GM10248 (cell line): ENCODE results near the gene PGAM2.

Source experiments
- CTCF ChIA-PET: fragments of 300-600 bp; sonication (Branson Sonifier 250); formaldehyde crosslinking; extraction: SDS; loops from one replicate; lab custom pipeline; 2021; ENCODE audit warnings: antibody characterized with exemption; lab: Yijun Ruan, JAX
- POLR2A ChIA-PET: fragments of 350-650 bp; sonication (Branson Sonifier 250); formaldehyde crosslinking; extraction: SDS; loops from one replicate; lab custom pipeline; 2020; ENCODE audit warnings: antibody characterized with exemption; lab: Yijun Ruan, JAX
- DNase-seq: peaks from one replicate; pipeline ENCODE4 v3.0.0; 2012; ENCODE audit errors: extremely low spot score
- TF ChIP-seq, protein P1 (sequence below): IDR thresholded peaks from 2 replicates; pipeline ENCODE4 v1.5.1; 2012; ENCODE audit warnings: mild to moderate bottlenecking, low read depth; ENCODE audit errors: extremely low read depth, missing control alignments, control extremely low read depth

Gene PGAM2

DNA sequence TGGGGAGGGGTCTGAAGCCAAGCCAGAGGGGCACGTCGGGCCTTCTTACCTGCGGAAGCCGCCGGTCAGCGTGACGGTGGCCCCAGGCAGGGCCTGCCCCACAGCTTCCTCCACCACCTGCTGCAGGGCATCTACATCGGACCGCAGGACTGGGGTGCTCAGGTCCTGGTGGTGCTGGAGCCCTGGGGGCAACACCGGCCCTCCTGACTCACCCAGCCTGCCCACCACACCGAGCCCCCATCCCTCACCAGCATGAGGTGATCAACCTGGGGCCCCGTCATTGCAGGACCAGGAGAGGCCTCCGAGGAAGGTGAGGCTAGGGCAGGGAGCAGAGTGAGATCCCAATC lies 9.0 kb upstream of the PGAM2 start:
- DNase-seq = no peak
- ChIA-PET POLR2A (no interaction called here), CTCF (interaction anchor here (1.3 kb wide), 1 partner anchor 9 kb away, joined by 7 read pairs; the partner anchor contains the start of gene PGAM2)
- TF ChIP-seq, protein P1, sequence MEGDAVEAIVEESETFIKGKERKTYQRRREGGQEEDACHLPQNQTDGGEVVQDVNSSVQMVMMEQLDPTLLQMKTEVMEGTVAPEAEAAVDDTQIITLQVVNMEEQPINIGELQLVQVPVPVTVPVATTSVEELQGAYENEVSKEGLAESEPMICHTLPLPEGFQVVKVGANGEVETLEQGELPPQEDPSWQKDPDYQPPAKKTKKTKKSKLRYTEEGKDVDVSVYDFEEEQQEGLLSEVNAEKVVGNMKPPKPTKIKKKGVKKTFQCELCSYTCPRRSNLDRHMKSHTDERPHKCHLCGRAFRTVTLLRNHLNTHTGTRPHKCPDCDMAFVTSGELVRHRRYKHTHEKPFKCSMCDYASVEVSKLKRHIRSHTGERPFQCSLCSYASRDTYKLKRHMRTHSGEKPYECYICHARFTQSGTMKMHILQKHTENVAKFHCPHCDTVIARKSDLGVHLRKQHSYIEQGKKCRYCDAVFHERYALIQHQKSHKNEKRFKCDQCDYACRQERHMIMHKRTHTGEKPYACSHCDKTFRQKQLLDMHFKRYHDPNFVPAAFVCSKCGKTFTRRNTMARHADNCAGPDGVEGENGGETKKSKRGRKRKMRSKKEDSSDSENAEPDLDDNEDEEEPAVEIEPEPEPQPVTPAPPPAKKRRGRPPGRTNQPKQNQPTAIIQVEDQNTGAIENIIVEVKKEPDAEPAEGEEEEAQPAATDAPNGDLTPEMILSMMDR = no peak

DNA sequence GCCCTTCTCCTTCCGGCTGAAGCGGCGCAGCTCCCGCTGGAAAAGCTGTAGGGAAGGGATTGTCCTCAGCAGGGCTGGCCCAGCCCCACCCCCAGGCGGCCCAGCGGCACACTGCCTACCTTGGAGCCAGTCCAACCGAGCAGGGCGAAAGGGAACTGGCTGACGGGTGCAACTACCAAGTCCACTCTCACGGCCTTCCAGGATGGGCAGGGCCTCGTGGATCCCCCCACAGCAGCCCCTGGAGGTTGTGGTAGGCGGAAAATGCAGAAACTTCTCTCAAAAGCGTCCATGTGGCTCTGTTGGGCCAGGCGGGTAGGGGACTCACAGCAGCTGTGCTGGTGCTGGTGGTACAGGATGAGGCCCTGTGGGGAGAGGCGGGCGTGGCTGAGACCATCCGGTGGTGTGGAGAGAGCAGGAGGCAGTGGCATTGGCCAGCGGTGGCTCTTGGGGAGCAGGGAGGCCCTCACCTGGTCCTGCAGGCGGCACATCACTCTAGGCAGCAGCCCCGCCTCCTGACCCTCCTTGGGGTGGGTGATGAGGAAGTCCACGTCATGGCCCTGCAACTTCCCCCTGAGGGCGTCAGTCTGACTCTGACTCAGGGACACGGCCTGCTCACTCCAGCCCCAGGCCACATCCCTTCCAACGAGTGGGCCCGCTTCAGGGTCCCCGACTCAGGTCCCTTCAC lies 8.4 kb upstream of the PGAM2 start:
- POLR2A ChIA-PET = no interaction called here
- DNase-seq = peak; percentile 82
- CTCF ChIA-PET = no interaction called here
- TF ChIP-seq, protein P1 = no peak

DNA sequence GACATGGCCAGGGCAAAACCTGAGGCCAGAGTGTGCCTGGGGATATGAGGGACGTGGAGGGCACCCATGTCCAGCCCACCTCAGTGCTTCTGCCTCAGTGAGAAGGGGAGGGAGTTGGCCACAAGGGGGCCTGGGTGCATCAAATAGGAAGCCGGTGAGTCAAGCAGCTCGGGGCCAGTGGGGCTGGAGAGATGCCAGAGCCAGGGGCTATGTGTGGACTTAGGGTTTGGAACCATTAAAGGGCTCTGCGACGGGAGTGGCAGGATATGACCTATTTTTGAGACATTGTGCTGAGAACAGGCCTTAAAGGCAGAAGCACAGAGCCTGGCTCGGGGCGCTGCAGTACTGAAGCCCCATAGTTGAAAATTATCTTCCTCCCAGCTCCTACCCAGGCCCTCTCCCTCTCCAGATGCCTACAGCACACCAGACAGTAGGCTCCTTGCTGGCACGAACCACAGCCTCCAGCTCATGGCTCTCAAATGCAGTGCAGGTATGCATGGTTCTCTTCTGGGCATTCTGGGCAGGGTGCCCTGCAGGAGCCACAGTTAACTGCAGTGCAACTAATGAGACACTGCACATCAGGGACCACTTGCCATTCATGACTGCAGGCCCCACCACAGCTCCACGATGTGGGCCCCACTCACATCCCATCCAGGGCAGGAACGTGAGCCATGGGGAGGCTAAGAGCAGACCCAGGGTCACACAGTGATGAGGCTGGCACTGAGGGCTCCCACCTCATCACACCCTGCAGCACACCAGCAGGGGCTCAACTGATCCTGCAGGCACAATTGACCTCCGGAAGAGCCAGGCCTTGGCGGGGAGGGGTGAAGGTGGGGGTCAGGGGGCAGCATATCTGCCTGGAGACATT lies 7.2 kb upstream of the PGAM2 start:
- POLR2A ChIA-PET = interaction anchor here (0.5 kb wide), 1 partner anchor 28 kb away, joined by 3 read pairs; the partner anchor contains the start of gene DBNL
- TF ChIP-seq, protein P1 = peak; percentile 64
- peak; percentile 60 for DNase-seq
- CTCF ChIA-PET = interaction anchor here (0.7 to 2.8 kb wide), 9 partner anchors 8 to 50 kb away, joined by 3 to 13 read pairs (median 3); no protein-coding TSS in a partner anchor

DNA sequence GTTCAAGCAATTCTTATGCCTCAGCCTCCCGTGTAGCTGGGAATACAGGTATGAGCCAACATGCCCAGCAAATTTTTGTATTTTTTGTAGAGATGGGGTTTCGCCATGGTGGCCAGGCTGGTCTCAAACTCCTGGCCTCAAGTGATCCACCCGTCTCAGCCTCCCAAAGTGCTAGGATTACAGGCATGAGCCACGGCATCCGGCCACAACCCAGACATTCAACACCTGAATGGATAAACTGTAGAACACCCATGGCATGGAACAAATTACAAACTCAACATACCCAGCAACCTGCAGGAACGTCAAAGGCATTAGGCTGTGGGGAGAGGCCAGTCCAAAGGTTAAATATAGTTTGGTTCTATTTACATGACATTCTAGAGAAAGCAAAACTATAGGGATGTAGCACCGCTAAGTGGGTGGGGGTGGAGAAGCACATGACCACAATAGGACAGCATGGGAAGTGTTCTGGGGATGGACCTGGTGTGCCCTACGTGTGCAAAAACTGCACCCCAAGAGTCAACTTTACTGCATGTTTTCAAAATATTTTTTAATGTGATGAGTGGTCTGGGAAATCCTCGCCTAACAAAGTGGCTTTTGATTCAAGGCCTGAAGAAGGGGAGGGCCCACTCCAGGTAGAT lies 6.5 kb upstream of the PGAM2 start:
- ChIA-PET CTCF (interaction anchor here (0.7 to 2.8 kb wide), 8 partner anchors 9 to 51 kb away, joined by 3 to 13 read pairs (median 3); no protein-coding TSS in a partner anchor), POLR2A (interaction anchor here (0.5 kb wide), 1 partner anchor 27 kb away, joined by 3 read pairs; the partner anchor contains the start of gene DBNL)
- no peak for DNase-seq
- TF ChIP-seq, protein P1 = no peak

DNA sequence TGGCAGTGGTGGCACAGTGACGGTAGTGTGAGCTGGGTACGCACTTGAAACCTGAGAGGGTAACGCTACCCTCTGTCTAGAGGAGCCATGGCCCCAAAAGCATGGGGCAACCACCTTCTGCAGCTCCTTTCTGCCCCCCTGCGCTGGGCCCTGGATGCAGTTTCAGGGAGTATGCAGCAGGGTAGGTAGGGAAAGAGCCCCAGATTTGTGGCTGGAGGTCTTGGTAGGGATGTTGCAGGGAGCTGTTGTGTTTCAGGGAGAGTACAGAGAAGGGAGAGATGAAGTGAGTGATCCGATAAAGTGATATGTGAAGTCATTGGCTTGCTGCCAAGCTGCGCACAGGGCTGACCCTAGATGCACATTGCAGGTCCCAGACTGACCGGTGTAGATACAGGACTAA lies 2.7 kb upstream of the PGAM2 start:
- DNase-seq = no peak
- ChIA-PET POLR2A (no interaction called here), CTCF (interaction anchor here (1.4 kb wide), 2 partner anchors 11 to 18 kb away, joined by 4 to 5 read pairs; no protein-coding TSS in a partner anchor)
- TF ChIP-seq, protein P1 = no peak
